H4 (cell line): Measurements from ENCODE around the gene PHLPP1. TPM values are rescaled to one million over a fixed set of nuclear protein-coding genes. Genes with fewer than 3 reads are reported as not detected.
"Not testable (repeated sequence)": the region's sequence is repeated elsewhere in the genome, so short reads cannot be mapped to it uniquely, and the experiment has no call there.

ENCODE experiments used
- DNase-seq: peaks from one replicate; pipeline ENCODE4 v3.0.0-alpha.2; 2015; ENCODE audit warnings: low spot score
- total RNA-seq: library from RNA; depleted of rRNA; stranded (reverse); fragments of >200 nt; shearing (Covaris generic); gene quantifications from 2 replicates; pipeline ENCODE4 v1.2.3, GENCODE V29; 2014

PHLPP1 gene
- total RNA-seq, 1 experiment from 2014 or later, result 3.7 TPM

DNA sequence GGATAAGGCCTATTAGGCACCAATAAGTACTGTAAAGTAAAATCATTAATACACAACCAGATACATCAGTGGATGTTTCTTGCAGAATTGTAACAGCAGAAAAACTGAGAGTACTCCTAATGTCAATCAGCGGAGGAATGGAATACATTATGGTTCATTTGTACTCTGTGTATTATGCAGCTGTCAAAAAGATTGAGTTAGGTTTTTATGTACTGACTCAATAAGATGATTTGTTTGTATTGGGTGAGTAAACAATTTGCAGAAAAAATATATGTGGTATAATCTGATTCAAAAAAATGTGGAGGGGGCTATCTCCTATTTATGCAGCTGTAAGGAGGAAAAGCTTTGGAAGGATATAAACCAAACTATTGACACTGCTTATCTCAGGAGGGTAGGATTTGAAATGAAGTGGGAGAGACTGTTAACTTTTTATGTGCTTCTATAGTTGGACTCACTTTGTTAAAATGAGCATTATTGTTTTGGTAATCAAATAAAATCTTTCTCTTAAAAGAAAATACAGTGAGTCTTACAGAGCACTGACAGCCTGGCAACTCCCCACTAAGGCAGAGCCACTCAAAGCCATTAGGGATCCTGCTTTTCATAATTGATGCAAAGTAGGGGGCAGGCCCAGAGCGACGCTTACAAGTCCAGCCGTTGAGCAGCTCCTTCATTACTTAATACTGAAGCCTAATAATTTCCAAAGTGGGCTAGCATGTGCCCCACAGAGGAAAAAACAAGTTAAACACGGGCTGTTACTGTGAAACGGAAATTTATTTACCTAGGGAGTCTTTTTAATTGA is 168.8 kb downstream of the PHLPP1 start:
- no peak for DNase-seq

DNA sequence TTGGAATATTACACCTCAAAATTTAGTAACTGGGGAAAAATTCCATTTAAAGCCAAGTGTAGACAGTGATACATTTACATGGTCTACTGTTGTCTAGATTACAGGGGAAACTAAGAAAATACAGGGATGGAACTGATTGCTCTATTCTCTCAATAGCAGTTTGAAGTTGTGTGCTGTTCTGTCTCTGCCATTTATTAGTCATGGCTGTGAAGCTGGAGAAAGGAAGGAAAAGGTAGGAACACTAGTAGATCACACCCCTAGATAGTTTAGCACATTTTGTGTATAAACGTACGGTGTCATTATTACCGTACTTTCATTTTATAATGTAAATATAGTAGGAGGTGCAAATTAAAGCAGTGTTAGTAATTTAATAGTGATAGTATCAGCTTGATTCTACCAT is 170.5 kb downstream of the PHLPP1 start:
- DNase-seq, result no peak

DNA sequence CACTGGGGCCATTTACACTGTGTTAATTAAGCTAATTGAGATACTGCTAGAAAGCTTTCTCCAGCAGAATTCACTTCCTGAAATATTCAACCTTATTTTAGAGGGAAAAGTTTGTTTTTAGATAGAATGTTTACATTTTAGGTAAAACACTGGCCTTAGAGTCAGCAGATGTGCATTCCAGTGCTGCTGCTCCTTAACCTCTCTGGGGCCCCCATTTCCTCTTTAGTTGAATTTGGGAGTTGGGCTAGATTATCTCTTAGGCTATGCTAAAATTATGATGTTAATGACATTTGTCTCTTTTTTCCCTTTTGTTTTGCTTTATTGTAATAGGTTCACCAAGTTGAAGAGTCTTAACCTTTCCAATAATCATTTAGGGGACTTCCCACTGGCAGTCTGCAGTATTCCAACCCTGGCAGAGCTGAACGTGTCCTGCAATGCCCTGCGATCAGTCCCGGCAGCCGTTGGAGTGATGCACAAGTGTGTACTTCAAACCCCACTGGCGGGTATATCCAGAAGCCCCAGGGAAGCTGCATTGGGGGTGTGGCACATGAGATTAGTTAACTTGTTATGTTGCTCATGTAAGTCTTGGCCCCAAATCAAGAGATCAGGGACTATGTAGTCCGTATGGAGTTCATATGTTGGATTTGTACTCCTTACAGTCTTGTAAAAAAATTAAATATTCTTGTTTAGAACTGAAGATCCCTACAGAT is 179.5 kb downstream of the PHLPP1 start:
- no peak for DNase-seq

DNA sequence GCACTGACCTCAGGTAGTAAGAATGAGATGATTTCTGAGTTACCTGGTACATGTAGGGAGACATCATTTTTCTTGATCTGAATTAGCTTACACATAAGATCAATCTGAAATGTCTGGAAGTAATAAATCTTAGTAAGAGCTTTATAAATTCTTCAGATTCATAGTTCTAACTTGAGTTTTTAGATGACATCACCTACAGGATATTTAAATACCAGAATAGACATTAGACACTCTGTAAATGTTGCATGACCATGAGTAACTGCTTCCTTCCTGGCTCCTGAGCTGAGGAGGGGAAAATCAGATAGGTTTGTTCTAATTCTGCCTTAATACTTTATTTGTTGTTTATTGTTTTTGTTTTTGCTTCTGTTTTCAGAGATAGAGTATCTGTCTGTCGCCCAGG is 181.8 kb downstream of the PHLPP1 start:
- DNase-seq, result no peak

DNA sequence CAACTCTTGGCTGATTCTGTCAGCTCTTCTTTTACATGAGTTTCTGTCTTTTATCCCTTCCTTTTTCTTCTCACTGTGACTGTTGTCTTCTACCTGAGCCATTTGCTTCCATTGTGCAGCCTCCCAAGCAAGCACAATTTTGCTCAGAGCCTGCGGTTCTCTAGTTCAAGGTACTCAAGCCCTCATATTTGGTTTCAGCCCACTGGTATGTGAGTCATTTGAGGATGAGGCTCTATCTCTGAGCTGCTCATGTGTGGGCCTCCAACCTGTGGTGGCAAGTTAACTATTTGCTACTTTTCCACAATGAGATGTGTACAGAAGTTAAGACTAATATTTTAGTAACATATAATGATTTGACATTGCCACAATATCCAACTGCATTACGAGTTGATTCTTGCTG is 183.0 kb downstream of the PHLPP1 start:
- no peak for DNase-seq

DNA sequence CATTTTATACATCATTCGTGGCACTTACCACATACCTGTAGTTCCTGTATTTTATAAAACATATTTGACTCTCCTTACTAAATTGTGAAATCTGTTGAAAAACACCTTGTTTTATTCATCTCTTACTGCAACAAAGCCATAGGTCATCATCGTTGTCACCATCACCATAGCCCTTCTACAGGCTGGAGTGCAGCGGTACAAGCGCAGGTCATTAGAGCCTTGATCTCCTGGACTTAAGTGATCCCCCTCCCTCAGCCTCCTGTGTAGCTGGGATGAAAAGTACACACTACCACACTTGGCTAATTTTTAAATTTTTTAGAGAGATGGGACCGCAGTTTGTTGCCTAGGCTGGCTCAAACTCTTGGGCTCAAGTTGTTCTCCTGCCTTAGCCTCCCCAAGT is 184.2 kb downstream of the PHLPP1 start:
- no peak for DNase-seq

DNA sequence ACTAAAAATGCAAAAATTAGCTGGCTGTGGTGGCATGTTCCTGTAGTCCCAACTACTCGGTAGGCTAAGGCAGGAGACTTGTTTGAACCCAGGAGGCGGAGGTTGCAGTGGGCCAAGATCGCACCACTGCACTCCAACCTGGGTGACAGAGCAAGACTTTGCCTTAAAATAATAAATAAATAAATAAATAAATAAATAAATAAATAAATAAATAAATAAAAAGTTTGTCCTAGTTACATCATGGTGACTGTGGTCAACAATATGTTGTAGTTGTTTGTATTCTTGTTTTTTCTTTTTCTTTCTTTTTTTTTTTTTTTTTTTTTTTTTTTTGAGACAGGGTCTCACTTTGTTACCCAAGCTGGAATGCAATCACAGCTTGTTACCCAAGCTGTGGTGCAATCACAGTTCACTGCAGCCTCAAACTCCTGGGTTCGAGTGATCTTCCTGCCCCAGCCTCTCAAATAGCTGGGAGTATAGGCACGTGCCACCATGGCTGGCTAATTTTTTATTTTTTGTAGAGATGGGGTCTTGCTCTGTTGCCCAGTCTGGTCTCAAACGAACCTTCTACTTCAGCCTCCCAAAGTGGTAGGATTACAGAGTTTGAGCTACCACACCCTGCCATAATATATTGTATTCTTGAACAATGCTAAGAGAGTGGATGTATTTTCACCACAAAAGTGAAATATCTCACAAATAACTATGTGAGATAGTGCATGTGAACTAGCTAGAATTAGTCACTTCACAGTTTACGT is 185.0 kb downstream of the PHLPP1 start:
- no peak for DNase-seq

DNA sequence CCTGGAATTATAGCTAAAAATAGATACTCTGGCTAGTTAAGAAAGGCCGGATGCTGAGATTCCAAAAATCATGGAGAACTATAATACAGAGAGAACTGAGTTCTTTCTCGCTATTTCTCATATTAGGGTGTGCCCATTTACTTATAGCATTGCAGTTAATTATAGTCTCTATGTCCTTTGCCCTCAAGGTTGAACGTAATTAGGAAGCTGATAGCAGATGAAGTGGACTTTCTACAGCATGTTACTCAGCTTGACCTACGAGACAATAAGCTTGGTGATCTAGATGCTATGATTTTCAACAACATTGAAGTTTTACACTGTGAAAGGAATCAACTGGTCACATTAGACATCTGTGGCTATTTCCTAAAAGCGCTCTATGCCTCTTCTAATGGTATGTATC is 187.4 kb downstream of the PHLPP1 start:
- DNase-seq, result no peak

DNA sequence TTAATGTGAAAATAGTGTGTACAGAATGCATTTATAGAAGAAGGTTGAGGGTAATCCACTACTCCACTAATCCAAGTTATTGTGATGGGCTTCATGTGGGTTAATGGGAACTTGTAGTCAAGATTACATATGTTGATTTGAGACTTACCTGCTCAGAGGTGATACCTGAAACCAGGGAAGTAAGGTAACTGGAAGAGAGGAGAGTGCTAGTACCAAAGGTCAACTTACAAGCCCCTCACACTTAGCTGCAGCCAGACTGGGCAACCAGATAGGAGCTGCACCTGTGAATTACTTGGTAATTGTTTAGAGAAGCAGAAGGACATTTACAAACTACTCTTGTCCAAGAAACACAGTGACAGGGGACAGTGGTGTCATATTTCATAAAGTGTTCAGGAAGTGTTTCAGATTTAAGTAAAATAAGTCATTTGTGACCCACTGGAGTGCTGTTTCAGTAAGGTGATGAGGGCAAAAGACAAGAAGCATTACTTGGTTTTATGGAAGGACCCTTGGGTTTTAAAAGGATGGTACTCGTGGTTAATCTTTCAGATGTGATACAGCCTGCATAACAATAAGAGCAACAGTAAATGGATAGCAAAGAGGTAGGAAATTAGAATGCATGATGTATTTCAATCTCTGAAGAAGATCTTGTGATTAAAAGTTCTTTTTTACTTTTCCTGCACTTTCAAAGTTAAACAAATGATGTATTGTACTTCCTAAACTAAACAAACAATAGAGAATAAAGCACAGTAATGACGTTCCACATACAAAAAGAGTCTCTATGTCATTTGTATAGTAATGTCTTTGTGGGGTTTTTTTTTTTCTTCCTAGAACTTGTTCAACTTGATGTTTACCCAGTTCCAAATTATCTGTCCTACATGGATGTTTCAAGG is 189.3 kb downstream of the PHLPP1 start:
- no peak for DNase-seq

DNA sequence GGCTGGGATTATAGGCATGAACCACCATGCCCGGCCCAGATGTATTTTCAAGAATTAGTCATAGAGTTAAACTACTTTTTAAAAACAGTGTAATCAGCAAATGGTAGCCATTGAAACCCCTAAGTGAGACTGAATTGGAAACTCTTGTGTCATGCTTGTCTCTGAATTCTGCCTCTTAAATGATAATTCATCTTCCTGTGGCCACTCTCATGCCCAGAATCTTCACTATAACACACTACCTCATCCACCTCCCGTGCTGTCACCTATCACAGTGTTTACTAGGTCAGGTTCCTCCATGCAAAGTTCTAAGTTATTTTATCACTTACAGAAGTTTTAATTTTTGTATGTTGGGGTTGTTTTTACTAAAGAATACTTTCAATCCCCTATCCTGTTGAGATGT is 197.5 kb downstream of the PHLPP1 start:
- DNase-seq, result no peak

DNA sequence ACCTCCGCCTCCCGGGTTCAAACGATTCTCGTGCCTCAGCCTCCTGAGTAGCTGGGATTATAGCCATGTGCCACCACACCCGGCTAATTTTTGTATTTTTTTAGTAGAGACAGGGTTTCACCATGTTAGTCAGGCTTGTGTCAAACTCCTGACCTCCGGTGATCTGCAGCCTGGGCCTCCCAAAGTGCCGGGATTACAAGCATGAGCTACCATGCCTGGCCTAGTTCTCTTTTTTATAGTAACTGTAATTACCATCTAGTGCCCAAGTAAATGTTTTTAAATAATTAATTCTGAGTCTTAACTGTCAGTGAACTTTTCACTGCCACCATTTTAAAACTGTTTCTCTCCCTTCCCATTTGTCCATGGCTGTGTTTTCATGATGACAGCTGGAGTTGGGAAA is 198.5 kb downstream of the PHLPP1 start:
- not testable (repeated sequence) for DNase-seq

DNA sequence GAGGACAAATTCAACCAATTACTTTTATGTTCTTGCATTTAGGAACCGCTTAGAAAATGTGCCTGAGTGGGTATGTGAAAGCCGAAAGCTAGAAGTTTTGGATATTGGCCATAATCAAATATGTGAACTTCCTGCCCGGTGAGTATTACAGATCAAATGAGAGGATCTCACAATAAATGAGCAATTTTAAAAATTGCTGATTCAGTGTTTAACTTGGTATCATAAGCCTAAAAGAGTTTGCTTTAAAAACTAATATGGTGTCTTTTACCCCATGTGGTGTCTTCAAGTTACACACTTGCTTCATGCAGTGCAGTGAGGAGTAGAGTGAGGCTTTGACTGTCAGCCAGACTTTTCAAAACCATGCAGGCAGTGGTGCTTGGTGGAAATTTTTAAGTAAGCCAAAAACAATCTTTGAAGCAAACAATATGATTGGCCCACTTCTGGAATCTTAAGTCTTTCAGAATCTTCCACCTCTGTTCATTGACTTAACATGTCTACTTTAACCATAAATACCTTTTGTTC is 199.6 kb downstream of the PHLPP1 start:
- DNase-seq, result no peak

DNA sequence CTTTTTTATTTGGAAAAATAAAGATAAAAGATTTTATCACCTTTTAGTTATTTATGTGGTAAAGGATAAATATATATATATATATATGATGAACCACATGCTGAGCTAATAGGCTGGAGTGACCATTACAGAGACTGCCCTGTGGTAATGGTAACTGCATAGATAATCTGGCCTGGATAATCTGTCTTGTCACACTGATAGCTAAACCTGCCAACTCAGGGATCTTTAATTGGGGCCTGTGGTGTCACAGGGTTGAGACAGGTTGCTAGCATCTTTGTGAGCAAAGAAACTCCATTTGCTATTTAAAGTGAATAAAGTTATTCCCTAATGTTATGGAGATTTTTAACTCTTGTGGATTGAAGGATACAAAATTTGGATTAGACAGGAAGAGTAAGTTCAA is 203.0 kb downstream of the PHLPP1 start:
- DNase-seq, result no peak

DNA sequence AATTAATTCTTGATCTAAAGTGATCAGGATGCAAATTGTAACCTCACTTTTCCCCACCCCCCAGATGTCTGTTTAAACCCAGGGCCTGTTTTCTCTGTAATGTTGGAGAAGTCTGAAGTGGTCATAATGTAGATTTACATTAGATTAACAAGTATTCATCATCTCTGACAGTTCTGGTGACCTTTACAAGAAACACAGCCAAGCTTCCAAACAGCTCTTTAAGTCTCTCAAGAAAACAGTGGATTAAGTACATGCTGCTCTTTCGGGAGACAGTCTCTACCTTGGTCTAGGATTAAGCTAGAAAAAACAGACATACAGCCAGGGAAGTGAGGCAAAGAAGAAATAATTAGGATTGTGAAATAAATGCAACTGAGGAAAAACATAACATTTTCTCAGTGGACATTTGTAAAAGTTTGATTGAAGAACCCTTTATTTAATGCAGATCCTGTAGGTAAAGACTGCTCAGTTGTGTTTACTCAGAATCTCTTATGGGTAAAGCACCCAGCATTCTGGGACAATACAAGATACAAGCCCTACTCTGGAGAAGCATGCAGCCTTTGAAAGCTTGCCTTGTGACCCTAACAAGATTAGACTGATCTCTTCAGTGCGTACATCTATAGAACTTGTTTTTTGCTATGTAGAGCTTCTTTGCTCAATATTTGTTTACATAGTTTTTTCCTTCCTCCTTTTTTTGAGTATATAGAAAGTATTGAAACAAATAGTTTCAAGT is 203.9 kb downstream of the PHLPP1 start:
- DNase-seq, result no peak

DNA sequence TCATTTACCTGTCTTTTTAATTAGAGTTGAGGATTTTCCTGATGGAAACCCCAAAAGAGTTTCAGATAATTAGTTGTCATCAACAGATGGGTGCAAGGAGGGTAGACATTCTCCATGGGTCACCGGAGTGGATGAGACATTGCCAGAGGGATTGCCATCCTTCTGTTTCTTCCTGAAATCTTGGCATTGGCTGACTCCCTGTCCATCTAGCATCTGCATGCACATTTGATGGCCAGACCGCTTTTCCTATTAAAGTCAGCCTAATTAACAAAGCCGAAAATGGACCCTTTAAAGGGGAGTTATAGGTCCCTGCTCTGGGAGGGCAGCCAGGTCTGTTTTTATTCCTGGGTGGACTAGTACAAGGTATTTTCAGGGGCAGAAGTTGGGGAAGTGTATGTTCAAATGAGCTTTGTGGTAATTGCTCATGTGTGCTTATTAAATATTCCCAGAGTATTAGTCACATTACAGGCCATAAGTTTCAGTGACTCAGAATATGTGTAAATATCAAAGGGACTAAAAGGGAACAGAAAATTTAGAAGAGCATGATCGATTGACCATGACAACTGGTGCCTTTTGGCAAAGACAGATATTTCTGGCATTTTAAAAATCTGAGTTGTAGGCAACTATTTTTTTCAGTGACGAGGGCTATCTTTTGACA is 209.8 kb downstream of the PHLPP1 start:
- no peak for DNase-seq

DNA sequence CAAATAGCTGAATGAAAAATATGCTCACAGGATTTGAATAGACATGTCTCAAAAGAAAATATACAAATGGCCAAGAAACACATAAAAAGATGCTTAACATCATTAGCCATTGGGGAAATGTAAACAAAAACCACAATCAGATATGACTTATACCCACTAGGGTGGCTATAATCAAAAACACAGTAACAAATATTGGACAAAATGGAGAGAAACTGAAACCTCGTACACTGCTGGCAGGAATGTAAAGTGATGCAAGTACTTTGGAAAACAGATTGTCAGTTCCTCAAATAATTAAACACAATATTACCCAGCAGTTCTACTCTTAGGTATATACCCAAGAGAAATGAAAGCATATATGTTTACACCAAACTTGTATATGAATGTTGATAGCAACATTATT is 213.0 kb downstream of the PHLPP1 start:
- DNase-seq, result peak; percentile 8

DNA sequence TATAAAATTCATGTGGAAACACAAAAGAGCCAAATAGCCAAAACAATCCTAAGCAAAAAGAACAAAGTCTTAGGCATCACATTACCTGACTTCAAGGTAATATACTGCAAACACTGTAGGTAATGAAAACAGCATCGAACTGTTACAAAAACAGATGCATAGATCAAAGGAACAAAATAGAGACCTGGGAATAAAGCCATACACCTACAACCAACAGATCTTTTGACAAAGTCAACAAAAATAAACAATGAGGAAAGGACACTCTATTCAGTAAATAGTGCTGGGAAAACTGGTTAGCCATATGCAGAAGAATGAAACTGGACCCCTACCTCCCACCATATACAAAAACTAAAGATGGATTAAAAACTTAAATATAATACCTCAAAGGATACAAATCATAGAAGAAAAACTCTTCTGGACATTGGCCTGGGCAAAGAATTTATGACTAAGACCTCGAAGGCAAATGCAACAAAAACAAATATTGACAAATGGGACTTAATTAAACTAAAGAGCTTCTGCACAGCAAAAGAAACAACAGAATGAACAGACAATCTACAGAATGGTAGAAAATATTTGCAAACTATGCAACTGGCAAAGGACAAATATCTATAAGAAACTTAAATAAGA is 218.0 kb downstream of the PHLPP1 start:
- no peak for DNase-seq

DNA sequence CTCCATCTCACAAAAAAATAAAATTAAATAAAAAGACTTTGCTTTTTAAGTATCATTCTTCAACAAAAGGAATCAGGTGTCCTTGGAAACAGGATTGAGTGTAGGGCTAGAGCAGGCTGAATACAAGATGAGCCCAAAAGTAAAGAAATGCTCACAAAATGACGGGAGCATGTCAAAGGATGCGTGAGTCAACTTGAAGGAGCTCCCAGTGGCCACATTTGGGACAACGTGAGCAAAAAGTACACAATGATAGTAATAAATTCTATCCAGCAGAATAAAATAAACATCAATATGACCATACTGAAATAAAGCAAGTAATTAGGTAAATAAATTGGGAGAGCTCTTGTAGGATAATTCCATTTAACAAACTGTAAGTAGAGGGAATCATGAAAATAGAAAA is 220.7 kb downstream of the PHLPP1 start:
- no peak for DNase-seq

DNA sequence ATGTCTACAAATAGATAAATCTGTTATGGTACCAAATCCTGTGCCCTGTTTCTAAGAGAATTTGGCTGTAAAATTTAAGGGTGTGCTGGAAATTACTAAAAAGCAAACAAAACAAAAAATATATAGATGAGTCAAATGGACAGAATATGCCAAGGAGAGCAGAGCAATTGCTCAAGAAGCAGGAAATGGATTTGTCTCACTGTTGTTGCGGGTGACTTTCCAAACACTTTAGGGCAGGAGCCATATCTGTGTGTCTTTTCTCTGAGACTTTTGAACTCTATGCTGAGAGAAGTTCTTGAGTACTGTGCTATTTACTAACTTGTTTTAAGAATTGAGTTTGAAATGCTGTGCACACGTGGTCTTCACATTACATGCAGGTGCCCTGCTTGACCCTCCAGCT is 221.7 kb downstream of the PHLPP1 start:
- no peak for DNase-seq

DNA sequence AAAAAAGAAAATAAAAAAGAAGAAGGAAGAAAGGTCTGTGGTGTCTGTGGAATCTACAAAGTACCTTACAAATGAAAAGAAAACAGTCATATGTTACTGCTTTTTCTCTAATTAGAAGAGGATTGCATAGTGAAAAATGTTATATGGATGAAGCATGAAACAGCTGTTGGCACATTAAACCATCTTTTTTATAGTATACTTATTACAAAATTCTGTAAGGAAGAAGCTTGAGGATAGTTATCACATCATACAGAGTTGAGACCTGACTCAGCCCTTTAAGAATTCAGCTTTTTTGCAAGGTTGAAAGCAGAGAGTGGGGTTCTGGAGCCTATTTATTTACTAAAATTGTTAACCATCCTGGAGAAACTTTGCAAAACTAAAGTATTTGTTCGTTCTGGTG is 222.7 kb downstream of the PHLPP1 start:
- no peak for DNase-seq
